ENCODE measurements around the gene NR2F6.

NR2F6 gene

GRCh38 chr19:17211547-17212446, 33.9 kb downstream of the NR2F6 start:
- TF ChIP-seq, protein P1, sequence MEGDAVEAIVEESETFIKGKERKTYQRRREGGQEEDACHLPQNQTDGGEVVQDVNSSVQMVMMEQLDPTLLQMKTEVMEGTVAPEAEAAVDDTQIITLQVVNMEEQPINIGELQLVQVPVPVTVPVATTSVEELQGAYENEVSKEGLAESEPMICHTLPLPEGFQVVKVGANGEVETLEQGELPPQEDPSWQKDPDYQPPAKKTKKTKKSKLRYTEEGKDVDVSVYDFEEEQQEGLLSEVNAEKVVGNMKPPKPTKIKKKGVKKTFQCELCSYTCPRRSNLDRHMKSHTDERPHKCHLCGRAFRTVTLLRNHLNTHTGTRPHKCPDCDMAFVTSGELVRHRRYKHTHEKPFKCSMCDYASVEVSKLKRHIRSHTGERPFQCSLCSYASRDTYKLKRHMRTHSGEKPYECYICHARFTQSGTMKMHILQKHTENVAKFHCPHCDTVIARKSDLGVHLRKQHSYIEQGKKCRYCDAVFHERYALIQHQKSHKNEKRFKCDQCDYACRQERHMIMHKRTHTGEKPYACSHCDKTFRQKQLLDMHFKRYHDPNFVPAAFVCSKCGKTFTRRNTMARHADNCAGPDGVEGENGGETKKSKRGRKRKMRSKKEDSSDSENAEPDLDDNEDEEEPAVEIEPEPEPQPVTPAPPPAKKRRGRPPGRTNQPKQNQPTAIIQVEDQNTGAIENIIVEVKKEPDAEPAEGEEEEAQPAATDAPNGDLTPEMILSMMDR (IDR thresholded peaks at IDR 0.05; ENCODE audit: extremely low read depth, insufficient read depth, missing control alignments) = no peak
- DNase-seq (ENCODE audit: low spot score) = no peak
- in situ Hi-C loops (cut with MboI; ENCODE audit: low pct_unique_long_range_greater_than_20kb, low sequenced_read_pairs, unreplicated experiment) = no loop called here

GRCh38 chr19:17210296-17210695, 35.4 kb downstream of the NR2F6 start:
- in situ Hi-C loops (cut with MboI; ENCODE audit: low pct_unique_long_range_greater_than_20kb, low sequenced_read_pairs, unreplicated experiment) = no loop called here
- TF ChIP-seq, protein P1 (IDR thresholded peaks at IDR 0.05; ENCODE audit: extremely low read depth, insufficient read depth, missing control alignments) = no peak
- DNase-seq (ENCODE audit: low spot score) = no peak

DNA sequence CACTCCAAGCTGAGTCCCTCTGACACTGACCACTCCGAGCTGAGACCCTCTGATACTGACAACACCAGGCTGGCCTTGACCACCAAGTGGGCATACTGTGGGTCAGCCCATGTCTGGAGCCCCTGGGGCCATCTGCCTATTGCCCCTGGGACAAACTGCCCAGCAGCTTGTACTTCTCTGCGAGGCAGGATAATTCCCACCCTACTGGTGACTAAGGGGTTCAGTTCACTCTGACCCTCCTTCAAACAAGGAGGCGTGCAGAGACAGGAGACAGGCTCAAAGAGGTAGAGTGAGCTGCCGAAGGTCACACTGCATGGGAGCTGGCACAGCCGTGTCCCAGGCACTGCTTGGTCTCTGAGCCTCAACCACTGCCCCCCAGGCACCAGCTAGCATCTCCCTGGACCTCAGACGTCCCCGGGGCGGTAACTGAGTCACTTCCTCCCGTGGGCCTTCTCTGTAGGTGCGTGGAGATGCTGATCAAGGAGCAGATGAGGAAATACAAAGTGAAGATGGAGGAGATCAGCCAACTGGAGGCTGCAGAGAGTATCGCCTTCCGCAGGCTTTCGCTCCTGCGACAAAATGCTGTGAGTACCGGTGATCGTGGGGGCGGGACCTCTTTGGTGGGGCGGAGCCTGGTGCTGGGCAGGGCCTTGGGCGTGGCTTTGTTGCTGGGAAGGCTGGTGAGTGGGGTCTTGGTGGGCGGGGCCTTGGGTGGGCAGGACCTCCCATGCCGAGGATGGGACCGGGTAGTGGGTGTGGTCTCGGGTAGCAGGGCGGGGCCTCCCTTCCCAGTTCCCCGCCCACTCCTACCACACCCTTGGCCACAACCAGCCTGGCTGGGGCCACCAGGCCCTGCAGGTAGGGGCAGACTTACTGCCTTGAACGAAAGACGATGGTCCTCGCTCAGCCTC, 36.3 kb downstream of the NR2F6 start:
- TF ChIP-seq, protein P1 (IDR thresholded peaks at IDR 0.05; ENCODE audit: extremely low read depth, insufficient read depth, missing control alignments) = no peak
- DNase-seq (ENCODE audit: low spot score) = peak; percentile 77
- in situ Hi-C loops (cut with MboI; ENCODE audit: low pct_unique_long_range_greater_than_20kb, low sequenced_read_pairs, unreplicated experiment) = no loop called here

DNA sequence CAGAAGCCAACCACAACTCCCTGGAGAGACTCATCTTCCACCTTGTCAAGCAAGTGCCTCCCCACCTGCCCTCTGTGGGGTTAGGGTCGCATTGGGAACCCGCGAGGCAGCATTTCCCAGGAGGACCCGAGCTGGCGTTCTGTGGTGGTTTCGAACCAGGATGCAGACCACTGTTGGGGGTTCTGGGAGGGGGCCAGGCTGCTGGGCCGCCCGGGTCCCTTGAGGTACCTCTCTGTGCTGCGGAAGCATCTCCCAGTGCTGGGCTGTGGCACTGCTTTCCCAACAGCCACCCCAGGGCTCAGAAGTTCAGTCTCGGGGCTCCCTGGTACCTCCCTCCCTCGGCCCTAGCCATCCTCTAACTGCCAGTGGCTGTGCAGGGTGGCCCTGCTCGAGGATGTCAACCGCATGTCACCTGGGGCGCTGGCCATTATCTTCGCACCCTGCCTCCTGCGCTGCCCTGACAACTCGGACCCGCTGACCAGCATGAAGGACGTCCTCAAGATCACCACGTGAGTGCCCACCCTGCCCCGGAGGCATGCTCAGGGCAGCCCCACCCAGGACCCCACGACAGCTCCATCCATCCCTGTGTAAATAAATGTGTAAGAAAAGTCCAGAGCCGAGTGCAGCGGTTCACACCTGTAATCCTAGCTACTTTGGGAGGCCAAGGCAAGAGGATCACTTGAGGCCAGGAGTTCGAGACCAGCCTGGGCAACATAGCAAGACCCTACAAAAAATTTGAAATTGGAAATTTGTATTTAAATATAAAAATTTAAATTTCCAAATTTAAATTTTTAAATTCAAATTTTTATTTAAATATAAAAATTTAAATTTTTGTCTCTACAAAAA, 38.8 kb downstream of the NR2F6 start:
- no peak for DNase-seq (ENCODE audit: low spot score)
- TF ChIP-seq, protein P1 (IDR thresholded peaks at IDR 0.05; ENCODE audit: extremely low read depth, insufficient read depth, missing control alignments) = no peak
- in situ Hi-C loops (cut with MboI; ENCODE audit: low pct_unique_long_range_greater_than_20kb, low sequenced_read_pairs, unreplicated experiment) = no loop called here

DNA sequence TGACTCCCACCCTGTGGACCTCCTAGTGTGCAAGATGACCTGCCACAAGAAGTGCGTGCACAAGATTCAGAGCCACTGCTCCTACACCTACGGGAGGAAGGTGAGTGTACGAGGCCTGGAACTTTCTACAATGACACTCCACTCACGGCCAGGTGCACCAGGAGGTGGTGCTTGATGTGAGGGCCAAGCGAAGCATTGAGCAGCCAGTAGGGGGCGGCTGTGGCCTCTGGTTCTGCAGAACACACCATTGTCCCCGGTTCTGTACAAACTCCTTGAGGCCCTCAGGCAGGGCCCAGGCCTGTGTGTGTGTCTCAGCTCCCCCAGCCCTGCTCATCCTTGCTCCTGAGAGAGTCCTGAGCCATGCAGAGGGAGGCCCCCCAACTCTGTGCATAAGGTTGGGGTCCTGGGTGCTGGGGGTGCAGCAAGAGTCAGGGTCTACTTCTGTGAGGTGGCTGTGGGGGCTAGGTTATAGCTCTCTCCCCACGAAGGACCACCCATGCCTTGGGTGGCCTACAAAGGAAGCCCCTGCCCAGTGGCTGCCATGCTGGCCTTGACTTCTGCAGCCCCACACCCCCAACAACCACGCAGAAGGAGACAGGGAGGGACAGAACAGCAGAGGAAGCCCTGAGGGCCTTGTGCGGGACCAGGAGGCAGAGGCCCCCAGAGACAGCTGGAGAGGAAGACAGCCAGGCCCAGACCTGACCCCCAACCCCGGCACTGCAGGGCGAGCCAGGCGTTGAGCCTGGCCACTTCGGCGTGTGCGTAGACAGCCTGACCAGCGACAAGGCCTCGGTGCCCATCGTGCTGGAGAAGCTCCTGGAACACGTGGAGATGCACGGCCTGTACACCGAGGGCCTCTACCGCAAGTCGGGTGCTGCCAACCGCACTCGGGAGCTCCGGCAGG, 40.2 kb downstream of the NR2F6 start:
- in situ Hi-C loops (cut with MboI; ENCODE audit: low pct_unique_long_range_greater_than_20kb, low sequenced_read_pairs, unreplicated experiment) = no loop called here
- peak; percentile 67 for DNase-seq (ENCODE audit: low spot score)

More for the DNA sequence above, 40.2 kb downstream of the NR2F6 start:
- TF ChIP-seq, protein P1 (IDR thresholded peaks at IDR 0.05; ENCODE audit: extremely low read depth, insufficient read depth, missing control alignments) = peak; percentile 74
